ENCODE data around the gene KCNK2.

The KCNK2 gene

GRCh38 chr1:215082532-215083382, at the start of gene KCNK2:
Gene KCNK2, plus strand, starts transcription at chr1:215082737. Its CDS starts 649 bp downstream, at chr1:215083386.
- DNase-seq (ENCODE audit: low read depth) = peak; percentile 73
- peak within 1 kb of the TSS; percentile 86 for H3K4me3 ChIP-seq (ENCODE audit: low read length)

GRCh38 chr1:215032911-215033526, 49.5 kb upstream of the KCNK2 start:
- no peak overlapping the region for H3K4me3 ChIP-seq (ENCODE audit: low read length)
- no peak for TF ChIP-seq CTCF (conservative IDR thresholded peaks at IDR 0.05; ENCODE audit: low read length)
- DNase-seq (ENCODE audit: low read depth) = no peak

More at GRCh38 chr1:215082532-215083382, at the start of gene KCNK2:
- no peak for TF ChIP-seq CTCF (conservative IDR thresholded peaks at IDR 0.05; ENCODE audit: low read length)

GRCh38 chr1:215040190-215040589, 42.3 kb upstream of the KCNK2 start:
- DNase-seq (ENCODE audit: low read depth) = no peak
- no peak for TF ChIP-seq CTCF (conservative IDR thresholded peaks at IDR 0.05; ENCODE audit: low read length)
- H3K4me3 ChIP-seq (ENCODE audit: low read length) = no peak overlapping the region

- DNase-seq (ENCODE audit: low read depth) = no peak
- H3K4me3 ChIP-seq (ENCODE audit: low read length) = no peak overlapping the region
- TF ChIP-seq CTCF (conservative IDR thresholded peaks at IDR 0.05; ENCODE audit: low read length) = no peak
These were observed 39.1 kb upstream of the KCNK2 start for GRCh38 chr1:215043401-215043800.

GRCh38 chr1:215044151-215044550, 38.4 kb upstream of the KCNK2 start:
- TF ChIP-seq CTCF (conservative IDR thresholded peaks at IDR 0.05; ENCODE audit: low read length) = no peak
- DNase-seq (ENCODE audit: low read depth) = no peak
- H3K4me3 ChIP-seq (ENCODE audit: low read length) = no peak overlapping the region

- TF ChIP-seq CTCF (conservative IDR thresholded peaks at IDR 0.05; ENCODE audit: low read length) = no peak
- peak; percentile 94 for DNase-seq (ENCODE audit: low read depth)
- H3K4me3 ChIP-seq (ENCODE audit: low read length) = no peak overlapping the region
These were observed 36.7 kb upstream of the KCNK2 start for GRCh38 chr1:215045698-215046308.
